ENCODE results near the gene IQCF5. TPM values are rescaled to one million over a fixed set of nuclear protein-coding genes. Genes with fewer than 3 reads are reported as not detected.

IQCF5 gene
- total RNA-seq, 2 donors from 2014 or later: not detected

- Histone ChIP-seq H3K9me3 (no peaks in the 10 kb centered on the region), H3K27ac (no peak overlapping the region), H3K36me3 (no peaks in the 10 kb centered on the region), H3K4me3 (no peak overlapping the region), H3K27me3 (replicated peaks; ENCODE audit: insufficient read depth) (no peaks in the 10 kb centered on the region), H3K4me1 (ENCODE audit: control insufficient read depth in 1 of 2, low read depth in 2 of 2) (no peaks in the 10 kb centered on the region)
- TF ChIP-seq CTCF (IDR thresholded peaks at IDR 0.05): no peak
- DNase-seq (ENCODE audit: low spot score) (no peak), ATAC-seq (ENCODE audit: insufficient number of reproducible peaks, low FRiP score, low read depth) (no peak)
These were observed 22.0 kb upstream of the IQCF5 start for GRCh38 chr3:51897391-51897790.

- DNase-seq (ENCODE audit: low spot score) (no peak), ATAC-seq (ENCODE audit: insufficient number of reproducible peaks, low FRiP score, low read depth) (no peak)
- no peaks in the 10 kb centered on the region for H3K36me3 ChIP-seq
- no peaks in the 10 kb centered on the region for H3K9me3 ChIP-seq
- no peaks in the 10 kb centered on the region for H3K27me3 ChIP-seq (replicated peaks; ENCODE audit: insufficient read depth)
- no peaks in the 10 kb centered on the region for H3K4me1 ChIP-seq (ENCODE audit: control insufficient read depth in 1 of 2, low read depth in 2 of 2)
- no peak overlapping the region for H3K27ac ChIP-seq
- TF ChIP-seq CTCF (IDR thresholded peaks at IDR 0.05): no peak
- H3K4me3 ChIP-seq: no peak overlapping the region
These were observed 21.4 kb upstream of the IQCF5 start for GRCh38 chr3:51896607-51897305.

GRCh38 chr3:51894939-51895338 is 19.5 kb upstream of the IQCF5 start:
- DNase-seq (ENCODE audit: low spot score) (no peak), ATAC-seq (ENCODE audit: insufficient number of reproducible peaks, low FRiP score, low read depth) (no peak)
- no peak overlapping the region for H3K4me3 ChIP-seq
- TF ChIP-seq CTCF (IDR thresholded peaks at IDR 0.05): no peak
- H3K27me3 ChIP-seq (replicated peaks; ENCODE audit: insufficient read depth): no peaks in the 10 kb centered on the region
- no peaks in the 10 kb centered on the region for H3K36me3 ChIP-seq
- H3K9me3 ChIP-seq: no peaks in the 10 kb centered on the region
- no peaks in the 10 kb centered on the region for H3K4me1 ChIP-seq (ENCODE audit: control insufficient read depth in 1 of 2, low read depth in 2 of 2)
- H3K27ac ChIP-seq: no peak overlapping the region

GRCh38 chr3:51894391-51894790 is 19.0 kb upstream of the IQCF5 start:
- Histone ChIP-seq H3K27ac (no peak overlapping the region), H3K36me3 (no peaks in the 10 kb centered on the region), H3K4me3 (no peak overlapping the region), H3K4me1 (ENCODE audit: control insufficient read depth in 1 of 2, low read depth in 2 of 2) (no peaks in the 10 kb centered on the region), H3K9me3 (no peaks in the 10 kb centered on the region), H3K27me3 (replicated peaks; ENCODE audit: insufficient read depth) (no peaks in the 10 kb centered on the region)
- DNase-seq (ENCODE audit: low spot score): no peak
- ATAC-seq (ENCODE audit: insufficient number of reproducible peaks, low FRiP score, low read depth): no peak
- TF ChIP-seq CTCF (IDR thresholded peaks at IDR 0.05): no peak

GRCh38 chr3:51891242-51892039 is 16.0 kb upstream of the IQCF5 start:
- no peaks in the 10 kb centered on the region for H3K4me1 ChIP-seq (ENCODE audit: control insufficient read depth in 1 of 2, low read depth in 2 of 2)
- H3K27me3 ChIP-seq (replicated peaks; ENCODE audit: insufficient read depth): no peaks in the 10 kb centered on the region
- ATAC-seq (ENCODE audit: insufficient number of reproducible peaks, low FRiP score, low read depth) (no peak), DNase-seq (ENCODE audit: low spot score) (no peak)
- H3K36me3 ChIP-seq: no peaks in the 10 kb centered on the region
- no peak overlapping the region for H3K4me3 ChIP-seq
- H3K27ac ChIP-seq: no peak overlapping the region
- no peaks in the 10 kb centered on the region for H3K9me3 ChIP-seq
- TF ChIP-seq CTCF (IDR thresholded peaks at IDR 0.05): no peak
